ENCODE results near the gene SEMA6B. TPM values are rescaled to one million over a fixed set of nuclear protein-coding genes. Genes with fewer than 3 reads are reported as not detected.

The SEMA6B gene
- total RNA-seq, 1 donor from 2014 or later: 6.9 TPM

GRCh38 chr19:4579389-4579788 is 19.9 kb upstream of the SEMA6B start:
- peaks cover 37% of the 10 kb centered on the region for H3K27me3 Mint-ChIP-seq (ENCODE audit: low read depth)
- H3K9me3 Mint-ChIP-seq: no peaks in the 10 kb centered on the region
- H3K27ac Mint-ChIP-seq: no peak overlapping the region
- TF ChIP-seq CTCF (IDR thresholded peaks at IDR 0.05; ENCODE audit: unreplicated experiment): no peak
- H3K4me3 Mint-ChIP-seq: peak overlapping the region; percentile 66
- DNase-seq (ENCODE audit: low spot score in 2 of 2, unreplicated experiment in 2 of 2): no peak
- H3K36me3 Mint-ChIP-seq: no peaks in the 10 kb centered on the region
- H3K4me1 Mint-ChIP-seq: peaks cover 18% of the 10 kb centered on the region

- no peaks in the 10 kb centered on the region for H3K9me3 Mint-ChIP-seq
- no peak for DNase-seq (ENCODE audit: low spot score in 2 of 2, unreplicated experiment in 2 of 2)
Measured at GRCh38 chr19:4578552-4579248, 19.2 kb upstream of the SEMA6B start.

GRCh38 chr19:4577020-4577782 is 17.7 kb upstream of the SEMA6B start:
- peaks cover 29% of the 10 kb centered on the region for H3K27me3 Mint-ChIP-seq (ENCODE audit: low read depth)
- no peak overlapping the region for H3K27ac Mint-ChIP-seq
- H3K4me1 Mint-ChIP-seq: peaks cover 15% of the 10 kb centered on the region
- no peak for TF ChIP-seq CTCF (IDR thresholded peaks at IDR 0.05; ENCODE audit: unreplicated experiment)
- H3K9me3 Mint-ChIP-seq: no peaks in the 10 kb centered on the region
- H3K36me3 Mint-ChIP-seq: no peaks in the 10 kb centered on the region
- no peak for DNase-seq (ENCODE audit: low spot score in 2 of 2, unreplicated experiment in 2 of 2)
- H3K4me3 Mint-ChIP-seq: no peak overlapping the region

More at GRCh38 chr19:4578552-4579248, 19.2 kb upstream of the SEMA6B start:
- Mint-ChIP-seq H3K4me3 (no peak overlapping the region), H3K4me1 (peaks cover 18% of the 10 kb centered on the region), H3K27me3 (ENCODE audit: low read depth) (peaks cover 37% of the 10 kb centered on the region), H3K36me3 (no peaks in the 10 kb centered on the region), H3K27ac (peak overlapping the region; percentile 4)
- no peak for TF ChIP-seq CTCF (IDR thresholded peaks at IDR 0.05; ENCODE audit: unreplicated experiment)

- Mint-ChIP-seq H3K9me3 (no peaks in the 10 kb centered on the region), H3K36me3 (no peaks in the 10 kb centered on the region), H3K4me1 (peaks cover 11% of the 10 kb centered on the region), H3K27me3 (ENCODE audit: low read depth) (peaks cover 24% of the 10 kb centered on the region), H3K27ac (peak overlapping the region; percentile 16), H3K4me3 (no peak overlapping the region)
- peak in 1 of 2 experiments; percentile 73 for DNase-seq (ENCODE audit: low spot score in 2 of 2, unreplicated experiment in 2 of 2)
- peak; percentile 48 for TF ChIP-seq CTCF (IDR thresholded peaks at IDR 0.05; ENCODE audit: unreplicated experiment)
Measured at GRCh38 chr19:4576016-4576933, 16.8 kb upstream of the SEMA6B start.

GRCh38 chr19:4575267-4576015 is 16.0 kb upstream of the SEMA6B start:
- H3K36me3 Mint-ChIP-seq: no peaks in the 10 kb centered on the region
- TF ChIP-seq CTCF (IDR thresholded peaks at IDR 0.05; ENCODE audit: unreplicated experiment): no peak
- H3K9me3 Mint-ChIP-seq: no peaks in the 10 kb centered on the region
- H3K27me3 Mint-ChIP-seq (ENCODE audit: low read depth): peaks cover 21% of the 10 kb centered on the region
- no peak overlapping the region for H3K4me3 Mint-ChIP-seq
- DNase-seq (ENCODE audit: low spot score in 2 of 2, unreplicated experiment in 2 of 2): no peak
- H3K4me1 Mint-ChIP-seq: peaks cover 11% of the 10 kb centered on the region
- H3K27ac Mint-ChIP-seq: no peak overlapping the region
